Lower leg skin (tissue), 3 donors: ENCODE measurements around the gene STPG2.

Experiments used
- POLR2A ChIP-seq, 2 donors: fragments of 450-650 bp; IDR thresholded peaks; one replicate each; pipeline ENCODE4 v1.6.1; 2016 to 2017; ENCODE audit warnings: antibody characterized with exemption in 2 of 2, mild to moderate bottlenecking in 1 of 2, moderate library complexity in 1 of 2
- TF ChIP-seq, protein P1 (sequence below), 3 donors: fragments of 450-650 bp; IDR thresholded peaks; one replicate each; pipeline ENCODE4 v1.5.1; 2016; ENCODE audit warnings: antibody characterized with exemption in 3 of 3, mild to moderate bottlenecking in 3 of 3, moderate library complexity in 2 of 3

DNA sequence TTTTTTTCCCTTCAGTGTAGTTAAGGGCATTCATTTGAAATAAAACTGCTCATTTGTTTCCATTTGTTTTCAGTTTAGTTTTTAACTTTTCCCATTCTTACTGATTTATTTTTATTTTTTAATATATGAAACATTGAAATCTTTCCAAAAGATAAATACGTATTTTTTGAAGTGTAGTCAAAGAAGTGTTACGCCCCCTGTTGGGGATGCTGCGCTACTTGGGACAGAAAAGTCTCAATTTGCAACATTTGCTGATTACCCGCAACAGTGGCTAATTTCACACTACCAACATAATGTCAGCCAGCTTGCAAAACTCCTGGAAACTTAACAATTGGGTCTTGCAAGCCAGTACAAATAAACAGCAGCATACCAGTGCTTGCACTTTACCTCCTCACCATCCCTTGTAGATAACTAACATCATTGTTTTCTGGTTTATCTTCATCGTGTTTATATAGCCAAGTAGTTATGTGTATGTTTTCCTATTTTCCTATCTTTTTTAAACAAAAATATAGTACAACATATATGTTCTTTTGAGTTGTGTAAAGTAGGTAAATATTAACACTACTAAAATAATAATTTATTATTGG lies 158.6 kb downstream of the STPG2 start:
- TF ChIP-seq, protein P1, sequence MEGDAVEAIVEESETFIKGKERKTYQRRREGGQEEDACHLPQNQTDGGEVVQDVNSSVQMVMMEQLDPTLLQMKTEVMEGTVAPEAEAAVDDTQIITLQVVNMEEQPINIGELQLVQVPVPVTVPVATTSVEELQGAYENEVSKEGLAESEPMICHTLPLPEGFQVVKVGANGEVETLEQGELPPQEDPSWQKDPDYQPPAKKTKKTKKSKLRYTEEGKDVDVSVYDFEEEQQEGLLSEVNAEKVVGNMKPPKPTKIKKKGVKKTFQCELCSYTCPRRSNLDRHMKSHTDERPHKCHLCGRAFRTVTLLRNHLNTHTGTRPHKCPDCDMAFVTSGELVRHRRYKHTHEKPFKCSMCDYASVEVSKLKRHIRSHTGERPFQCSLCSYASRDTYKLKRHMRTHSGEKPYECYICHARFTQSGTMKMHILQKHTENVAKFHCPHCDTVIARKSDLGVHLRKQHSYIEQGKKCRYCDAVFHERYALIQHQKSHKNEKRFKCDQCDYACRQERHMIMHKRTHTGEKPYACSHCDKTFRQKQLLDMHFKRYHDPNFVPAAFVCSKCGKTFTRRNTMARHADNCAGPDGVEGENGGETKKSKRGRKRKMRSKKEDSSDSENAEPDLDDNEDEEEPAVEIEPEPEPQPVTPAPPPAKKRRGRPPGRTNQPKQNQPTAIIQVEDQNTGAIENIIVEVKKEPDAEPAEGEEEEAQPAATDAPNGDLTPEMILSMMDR (IDR thresholded peaks at IDR 0.05): no peak
- TF ChIP-seq POLR2A (IDR thresholded peaks at IDR 0.05): no peak
